Left renal cortex interstitium (tissue), 4 donors: Measurements from ENCODE around the gene NR0B1. TPM values are rescaled to one million over a fixed set of nuclear protein-coding genes. Genes with fewer than 3 reads are reported as not detected.

ENCODE experiments used
- DNase-seq, 4 donors: peaks; one replicate each; pipeline ENCODE4 v3.0.0-alpha.2; 2013; ENCODE audit warnings: low read depth in 4 of 4, low spot score in 2 of 4, missing footprints in 1 of 4
- polyA plus RNA-seq, 4 donors: library from polyadenylated mRNA; unstranded; fragments of 120-200 nt; gene quantifications; one replicate each; pipeline ENCODE4 v1.2.1, GENCODE V29; 2013; ENCODE audit not compliant: insufficient read length in 4 of 4

NR0B1 gene
- polyA plus RNA-seq, 4 donors = 0.08 to 0.47 (median 0.14) TPM

GRCh38 chrX:30278365-30278764, 30.8 kb downstream of the NR0B1 start:
- no peak for DNase-seq

DNA sequence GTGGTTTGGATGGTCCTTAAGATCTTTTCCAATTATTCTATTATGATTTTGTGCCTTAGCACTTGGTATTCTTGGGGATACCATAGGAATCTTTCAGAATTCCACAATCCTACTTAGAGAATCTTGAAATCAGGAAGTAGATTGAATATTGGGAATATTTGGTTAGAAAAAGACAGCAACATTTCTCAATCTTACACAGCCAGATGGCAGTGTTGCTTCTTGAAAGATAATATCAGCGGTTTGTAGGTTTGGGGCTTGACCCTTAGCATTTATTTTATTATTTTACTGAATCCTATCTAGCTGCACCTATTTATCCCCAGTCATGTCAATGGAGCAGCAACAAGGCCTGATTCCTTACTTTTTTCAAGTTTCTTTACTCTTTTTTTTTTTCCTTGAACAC, 33.7 kb downstream of the NR0B1 start:
- no peak for DNase-seq

DNA sequence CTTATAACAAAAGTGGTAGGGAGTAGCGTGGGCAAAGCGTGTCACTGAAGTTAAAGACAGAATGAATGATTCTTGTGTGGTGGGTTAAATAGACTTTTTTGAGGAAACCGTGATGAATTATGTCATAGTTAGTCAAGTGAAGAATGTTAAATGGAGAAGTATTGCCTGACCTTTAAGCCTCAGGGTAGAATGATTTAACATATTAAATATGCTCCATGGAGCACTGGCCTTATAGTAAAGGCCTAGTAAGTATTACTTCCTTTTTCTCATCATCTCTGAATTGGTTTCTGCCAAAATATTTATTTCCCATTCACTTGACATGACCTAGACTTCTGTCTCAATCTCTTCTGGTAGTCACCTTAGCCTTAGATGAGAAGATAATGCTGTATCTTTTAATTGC, 38.6 kb downstream of the NR0B1 start:
- DNase-seq = no peak

- DNase-seq = no peak
Measured at GRCh38 chrX:30262763-30263162, 46.4 kb downstream of the NR0B1 start.

DNA sequence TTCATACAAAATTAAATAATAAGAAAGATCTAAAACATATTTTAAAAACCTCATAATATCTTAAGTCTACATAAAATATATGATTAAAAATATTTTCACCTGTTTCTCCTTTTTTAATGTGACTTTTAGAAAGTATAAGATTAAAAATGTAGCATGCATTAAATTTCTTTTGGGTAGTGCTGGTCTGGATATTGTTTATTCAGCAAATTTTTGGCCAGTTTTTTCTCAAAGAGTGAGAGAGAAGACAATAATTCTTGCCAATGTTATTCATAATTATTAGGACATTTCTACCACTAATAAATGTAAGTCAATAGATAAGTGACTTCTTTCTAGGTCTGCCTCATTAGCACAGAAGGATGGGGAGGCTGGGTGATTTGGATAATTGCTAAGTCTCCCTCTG, 48.2 kb downstream of the NR0B1 start:
- DNase-seq = no peak

- no peak for DNase-seq
Measured at GRCh38 chrX:30259927-30260326, 49.3 kb downstream of the NR0B1 start.

Other genes starting within 250 kb of the NR0B1 start
- not detected for gene MAGEB2, start 93.8 kb downstream of the NR0B1 start, polyA plus RNA-seq
- not detected for gene MAGEB3, start 78.7 kb downstream of the NR0B1 start, polyA plus RNA-seq
- gene MAGEB4, start 67.4 kb downstream of the NR0B1 start, polyA plus RNA-seq = not detected
- not detected for gene MAGEB1, start 62.2 kb downstream of the NR0B1 start, polyA plus RNA-seq